Bronchial epithelial cell (primary cell): ENCODE data around the gene MCC. TPM values are rescaled to one million over a fixed set of nuclear protein-coding genes. Genes with fewer than 3 reads are reported as not detected.

Source experiments
- DNase-seq: peaks from one replicate; pipeline ENCODE4 v3.0.0-alpha.2; 2010; ENCODE audit warnings: low read depth
- FAIRE-seq: peaks from 2 replicates; lab custom pipeline; 2011; peaks lifted over from hg19 to GRCh38; lab: Jason Lieb, UNC
- H3K27me3 ChIP-seq: 2 replicates; pipeline ENCODE4 v1.5.1; 2011; ENCODE audit warnings: low read length; ENCODE audit not compliant: control insufficient read depth, insufficient read depth
- H3K36me3 ChIP-seq: 2 replicates; pipeline ENCODE4 v1.5.1; 2011; ENCODE audit warnings: low read length; ENCODE audit not compliant: control insufficient read depth, insufficient read depth
- H3K4me3 ChIP-seq: 2 replicates; pipeline ENCODE4 v1.5.1; 2011; ENCODE audit warnings: mild to moderate bottlenecking, low read depth, low read length, control low read depth
- CTCF ChIP-seq: IDR thresholded peaks from 2 replicates; pipeline ENCODE4 v1.5.1; 2011; ENCODE audit warnings: mild to moderate bottlenecking, moderate library complexity, low read length, control low read depth, inconsistent platforms; ENCODE audit not compliant: insufficient read depth, severe bottlenecking
- total RNA-seq: library from RNA; depleted of rRNA; stranded (reverse); fragments of >200 nt; gene quantifications from 2 replicates; pipeline ENCODE4 v1.2.1, GENCODE V29; 2014

MCC gene
- total RNA-seq, 1 donor from 2014 or later: 43.2 TPM

DNA sequence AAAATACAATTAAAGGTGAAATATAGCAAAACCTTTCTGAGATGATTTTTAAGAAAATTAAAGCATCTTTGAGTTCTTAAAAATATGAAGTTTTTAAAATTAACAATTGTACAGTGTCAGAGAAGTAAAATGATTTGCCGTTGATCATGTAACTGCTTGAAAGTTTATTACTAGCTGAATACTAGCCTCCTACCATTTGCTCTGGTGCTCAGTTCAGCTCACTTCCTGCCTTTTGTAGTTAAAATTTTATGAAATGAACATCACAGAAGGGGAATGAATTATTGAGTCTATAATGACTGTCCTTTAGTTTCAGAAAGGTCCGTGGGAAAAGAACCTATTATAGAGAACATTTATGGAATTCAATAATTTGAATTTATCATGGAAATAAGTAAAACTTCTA is 34.9 kb upstream of the MCC start:
- DNase-seq (no peak), FAIRE-seq (no peak)
- no peak for TF ChIP-seq CTCF
- H3K4me3 ChIP-seq: no peak overlapping the region
- no peaks in the 10 kb centered on the region for H3K36me3 ChIP-seq
- H3K27me3 ChIP-seq: no peaks in the 10 kb centered on the region

GRCh38 chr5:113520899-113521298 is 32.6 kb upstream of the MCC start:
- H3K27me3 ChIP-seq: no peaks in the 10 kb centered on the region
- no peak for FAIRE-seq
- TF ChIP-seq CTCF: no peak

DNA sequence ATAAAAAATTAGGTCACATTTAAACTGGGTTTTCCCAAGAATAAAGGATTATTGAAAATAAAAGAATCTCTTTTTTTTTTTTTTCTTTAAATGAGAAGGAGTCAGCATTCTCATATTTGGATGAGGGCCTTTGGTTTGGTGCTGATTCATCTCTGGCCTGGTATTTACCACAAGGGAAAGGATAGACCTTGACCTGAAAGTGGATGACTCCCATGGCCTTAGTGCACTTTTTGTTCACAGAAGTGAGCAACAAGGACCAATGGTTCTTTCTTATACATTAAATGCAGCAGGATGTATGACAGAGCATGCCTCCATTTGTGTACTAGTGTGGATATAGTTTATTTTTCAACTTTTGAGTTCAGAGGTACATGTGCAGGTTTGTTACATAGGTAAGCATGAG is 32.2 kb upstream of the MCC start:
- TF ChIP-seq CTCF: no peak
- peak; percentile 44 for DNase-seq
- no peak overlapping the region for H3K4me3 ChIP-seq
- no peak for FAIRE-seq
- no peaks in the 10 kb centered on the region for H3K27me3 ChIP-seq
- H3K36me3 ChIP-seq: no peaks in the 10 kb centered on the region

More at GRCh38 chr5:113520899-113521298, 32.6 kb upstream of the MCC start:
- DNase-seq: no peak
- H3K4me3 ChIP-seq: no peak overlapping the region
- no peaks in the 10 kb centered on the region for H3K36me3 ChIP-seq

DNA sequence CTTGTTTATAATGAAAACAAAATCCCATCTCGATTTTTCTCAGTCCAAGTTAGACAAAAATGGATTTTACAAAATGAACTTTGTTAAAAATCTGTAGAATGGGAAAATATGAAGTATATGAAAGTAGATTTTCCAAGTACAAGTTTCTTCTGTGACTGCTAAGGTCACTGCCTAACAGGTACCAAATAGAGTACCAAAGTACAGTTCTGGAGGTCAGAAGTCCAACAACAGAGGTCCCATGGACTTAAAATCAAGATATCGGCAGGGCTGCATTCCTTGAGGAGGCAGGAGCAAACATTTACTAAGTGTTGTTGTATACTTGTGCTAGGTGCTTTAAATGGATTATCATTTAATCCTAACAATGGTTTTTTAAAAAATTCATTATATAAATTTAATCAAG is 31.2 kb upstream of the MCC start:
- FAIRE-seq: no peak
- Histone ChIP-seq H3K36me3 (no peaks in the 10 kb centered on the region), H3K27me3 (no peaks in the 10 kb centered on the region), H3K4me3 (no peak overlapping the region)
- DNase-seq: no peak
- TF ChIP-seq CTCF: no peak

- Histone ChIP-seq H3K4me3 (no peak overlapping the region), H3K27me3 (no peaks in the 10 kb centered on the region), H3K36me3 (no peaks in the 10 kb centered on the region)
- DNase-seq (no peak), FAIRE-seq (no peak)
- no peak for TF ChIP-seq CTCF
Observed at GRCh38 chr5:113518884-113519283, 30.6 kb upstream of the MCC start.

DNA sequence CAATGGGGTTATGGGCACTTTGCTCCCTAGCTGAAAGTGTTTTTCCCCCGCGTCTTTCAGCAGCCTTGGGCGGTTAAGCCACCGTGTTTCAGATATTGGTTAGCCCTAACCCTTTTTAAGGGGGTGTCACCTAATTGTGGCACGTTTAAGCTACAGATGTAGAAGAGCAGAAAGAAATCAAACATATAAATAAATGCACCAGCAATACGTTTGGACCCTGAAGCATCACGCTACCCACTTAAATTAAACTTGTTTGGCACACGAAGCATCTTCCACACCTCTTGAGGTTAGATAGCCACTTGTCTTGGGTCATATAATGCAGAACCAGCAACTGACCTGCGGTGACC is 26.0 kb upstream of the MCC start:
- DNase-seq: no peak
- TF ChIP-seq CTCF: no peak
- H3K27me3 ChIP-seq: no peaks in the 10 kb centered on the region
- peak overlapping the region; percentile 87 for H3K4me3 ChIP-seq
- FAIRE-seq: no peak
- H3K36me3 ChIP-seq: no peaks in the 10 kb centered on the region
